GM13977 (cell line): ENCODE results near the gene NFKBIZ.

Source experiments
- DNase-seq: peaks from one replicate; pipeline ENCODE4 v3.0.0; 2012; ENCODE audit warnings: low spot score
- CTCF ChIP-seq: IDR thresholded peaks from 2 replicates; pipeline ENCODE4 v1.5.1; 2012; ENCODE audit warnings: mild to moderate bottlenecking, control low read depth; ENCODE audit not compliant: insufficient read depth; ENCODE audit errors: extremely low read depth, missing control alignments
- in situ Hi-C: fragments of 300-500 bp; cut with MboI; formaldehyde crosslinking; loops from one replicate; pipeline ENCODE4 v1.12.0; 2022; ENCODE audit warnings: low sequenced_read_pairs, low pct_unique_long_range_greater_than_20kb, mixed read lengths, inconsistent platforms; ENCODE audit not compliant: unreplicated experiment

NFKBIZ gene

GRCh38 chr3:101829874-101830273 lies 19.4 kb upstream of the NFKBIZ start:
- no peak for TF ChIP-seq CTCF
- in situ Hi-C loops, result no loop called here
- DNase-seq, result no peak

- no peak for TF ChIP-seq CTCF
- no peak for DNase-seq
- in situ Hi-C loops, result no loop called here
Measured at GRCh38 chr3:101833446-101833974, 15.8 kb upstream of the NFKBIZ start.

GRCh38 chr3:101835676-101836075 lies 13.6 kb upstream of the NFKBIZ start:
- TF ChIP-seq CTCF, result no peak
- no peak for DNase-seq
- in situ Hi-C loops, result no loop called here

GRCh38 chr3:101836160-101836559 lies 13.2 kb upstream of the NFKBIZ start:
- TF ChIP-seq CTCF, result no peak
- in situ Hi-C loops, result no loop called here
- DNase-seq, result no peak

- TF ChIP-seq CTCF, result no peak
- in situ Hi-C loops, result no loop called here
- DNase-seq, result no peak
Measured at GRCh38 chr3:101836652-101837598, 12.4 kb upstream of the NFKBIZ start.

- DNase-seq, result no peak
- in situ Hi-C loops, result no loop called here
- no peak for TF ChIP-seq CTCF
Measured at GRCh38 chr3:101838691-101839090, 10.6 kb upstream of the NFKBIZ start.
